SU-DHL-6 (cell line): ENCODE measurements around the gene SH3BGR.

ENCODE experiments used
- H2AFZ ChIP-seq: fragments of 200-600 bp; sonication (generic); 2 replicates; pipeline ENCODE4 v1.6.1; 2014; ENCODE audit warnings: low read depth, mild to moderate bottlenecking, moderate library complexity, mixed read lengths, antibody characterized with exemption, low read length; ENCODE audit not compliant: severe bottlenecking
- H3F3A ChIP-seq: fragments of 200-600 bp; shearing (Covaris generic); 2 replicates; pipeline ENCODE4 v1.6.0; 2016; ENCODE audit warnings: antibody characterized with exemption, mild to moderate bottlenecking; ENCODE audit not compliant: insufficient read depth
- H3K27ac ChIP-seq: fragments of 200-600 bp; sonication (generic); 2 replicates; pipeline ENCODE4 v1.5.1; 2016; ENCODE audit warnings: low read depth, mild to moderate bottlenecking, low read length, moderate library complexity, mixed read lengths
- H3K27me3 ChIP-seq: fragments of 200-600 bp; sonication (generic), shearing (Covaris generic); 2 replicates; pipeline ENCODE4 v1.6.0; 2014; ENCODE audit warnings: mild to moderate bottlenecking, low read length
- H3K36me3 ChIP-seq: fragments of 200-600 bp; sonication (generic); 2 replicates; pipeline ENCODE4 v1.6.1; 2014; ENCODE audit warnings: mild to moderate bottlenecking, low read length, mixed read lengths
- H3K4me2 ChIP-seq: fragments of 300-600, 200-600 bp; shearing (Covaris generic), sonication (generic); 2 replicates; pipeline ENCODE4 v1.6.0; 2014; ENCODE audit warnings: low read length, low read depth, mild to moderate bottlenecking; ENCODE audit not compliant: poor library complexity, severe bottlenecking
- H3K4me3 ChIP-seq: fragments of 200-600 bp; sonication (generic); 2 replicates; pipeline ENCODE4 v1.5.1; 2014; ENCODE audit warnings: antibody characterized with exemption, low read length, mild to moderate bottlenecking, mixed read lengths; ENCODE audit not compliant: insufficient read depth, poor library complexity, severe bottlenecking
- H3K79me2 ChIP-seq: fragments of 200-600 bp; sonication (generic); 2 replicates; pipeline ENCODE4 v1.6.1; 2014; ENCODE audit warnings: mild to moderate bottlenecking, low read length, moderate library complexity; ENCODE audit not compliant: insufficient read depth
- H3K9ac ChIP-seq: fragments of 200-600 bp; sonication (generic); 2 replicates; pipeline ENCODE4 v1.7.0; 2014; ENCODE audit warnings: mild to moderate bottlenecking, low read length
- H3K9me2 ChIP-seq: fragments of 200-600 bp; sonication (generic); replicated peaks from 2 replicates; pipeline ENCODE4 v1.6.1; 2014; ENCODE audit warnings: low read length; ENCODE audit not compliant: insufficient read depth
- H3K9me3 ChIP-seq: fragments of 200-600 bp; sonication (generic); 2 replicates; pipeline ENCODE4 v1.6.1; 2014; ENCODE audit warnings: low read length, mixed read lengths; ENCODE audit not compliant: insufficient read depth
- H4K20me1 ChIP-seq: fragments of 200-600 bp; sonication (generic); 2 replicates; pipeline ENCODE4 v1.6.1; 2014; ENCODE audit warnings: low read depth, mild to moderate bottlenecking, antibody characterized with exemption, low read length, moderate library complexity, mixed read lengths
- CTCF ChIP-seq: fragments of 200-600 bp; sonication (generic); IDR thresholded peaks from one replicate; pipeline ENCODE4 v1.5.1; 2017; ENCODE audit warnings: antibody characterized with exemption, mild to moderate bottlenecking, low read length, moderate library complexity; ENCODE audit not compliant: insufficient read depth, poor library complexity, severe bottlenecking
- EZH2phosphoT487 ChIP-seq: fragments of 200-600 bp; sonication (generic), shearing (Covaris generic); conservative IDR thresholded peaks from 2 replicates; pipeline ENCODE4 v1.6.1; 2018; ENCODE audit warnings: mild to moderate bottlenecking, antibody characterized with exemption, low read length, moderate library complexity, mixed read lengths

The SH3BGR gene

GRCh38 chr21:39480271-39480670, 28.5 kb downstream of the SH3BGR start:
- H4K20me1 ChIP-seq, result no peaks in the 10 kb centered on the region
- H3K9ac ChIP-seq, result no peak overlapping the region
- H3K4me2 ChIP-seq, result no peak overlapping the region
- H3K27me3 ChIP-seq, result no peaks in the 10 kb centered on the region
- H3F3A ChIP-seq, result no peaks in the 10 kb centered on the region
- H3K9me2 ChIP-seq, result no peaks in the 10 kb centered on the region
- TF ChIP-seq CTCF (no peak), EZH2phosphoT487 (no peak)
- no peak overlapping the region for H3K4me3 ChIP-seq
- H3K36me3 ChIP-seq, result no peaks in the 10 kb centered on the region
- H3K9me3 ChIP-seq, result no peaks in the 10 kb centered on the region
- no peaks in the 10 kb centered on the region for H3K79me2 ChIP-seq
- no peak overlapping the region for H3K27ac ChIP-seq
- no peak overlapping the region for H2AFZ ChIP-seq

DNA sequence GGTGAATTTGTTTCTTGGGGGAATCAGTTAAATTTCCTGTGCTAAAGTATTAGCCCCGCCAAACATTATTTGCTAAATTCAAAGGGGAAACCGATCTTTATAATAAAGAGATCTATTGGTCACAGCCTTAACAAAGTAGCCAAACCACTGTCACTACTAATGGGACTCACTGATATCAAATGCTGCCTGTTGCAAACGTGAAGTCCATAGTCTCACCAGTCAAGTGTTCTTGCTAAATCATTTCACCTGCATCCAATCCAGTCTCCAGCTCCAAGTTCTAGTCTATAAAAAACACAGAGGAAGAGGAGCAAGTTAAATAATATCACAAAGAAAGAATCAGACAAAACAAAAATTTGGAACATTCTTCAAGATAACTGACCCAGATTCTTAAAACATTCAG, 30.1 kb downstream of the SH3BGR start:
- no peaks in the 10 kb centered on the region for H3F3A ChIP-seq

DNA sequence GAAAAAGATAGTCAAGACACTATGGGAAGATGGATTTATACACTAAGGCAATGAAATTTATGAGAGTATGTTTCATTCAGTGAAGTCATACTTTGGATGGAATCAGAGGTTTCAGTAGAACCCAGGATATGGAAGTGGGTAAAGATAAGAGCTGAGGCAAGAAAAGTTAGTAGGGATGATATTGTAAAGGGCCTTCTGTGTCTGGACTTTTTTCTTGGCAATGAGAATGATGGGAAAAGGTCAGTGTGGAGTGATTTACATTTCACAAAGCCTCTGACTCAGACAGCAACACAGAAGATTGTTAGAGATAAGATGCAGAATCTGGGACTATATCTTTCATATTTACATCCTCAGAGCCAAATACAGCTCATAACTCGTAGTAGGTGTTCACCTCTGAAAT, 32.1 kb downstream of the SH3BGR start:
- no peak overlapping the region for H3K4me3 ChIP-seq
- TF ChIP-seq CTCF, result no peak
- no peak for TF ChIP-seq EZH2phosphoT487
- no peak overlapping the region for H2AFZ ChIP-seq
- H4K20me1 ChIP-seq, result no peaks in the 10 kb centered on the region
- no peaks in the 10 kb centered on the region for H3K9me2 ChIP-seq
- no peaks in the 10 kb centered on the region for H3F3A ChIP-seq
- no peaks in the 10 kb centered on the region for H3K36me3 ChIP-seq
- H3K9ac ChIP-seq, result no peak overlapping the region
- no peak overlapping the region for H3K27ac ChIP-seq
- no peaks in the 10 kb centered on the region for H3K79me2 ChIP-seq
- no peak overlapping the region for H3K4me2 ChIP-seq
- no peaks in the 10 kb centered on the region for H3K9me3 ChIP-seq
- no peaks in the 10 kb centered on the region for H3K27me3 ChIP-seq

More for the DNA sequence above, 30.1 kb downstream of the SH3BGR start:
- Histone ChIP-seq H3K9me2 (no peaks in the 10 kb centered on the region), H3K9ac (no peak overlapping the region), H3K4me2 (no peak overlapping the region), H3K4me3 (no peak overlapping the region), H3K9me3 (no peaks in the 10 kb centered on the region), H4K20me1 (no peaks in the 10 kb centered on the region), H3K27me3 (no peaks in the 10 kb centered on the region), H3K36me3 (no peaks in the 10 kb centered on the region), H3K79me2 (no peaks in the 10 kb centered on the region), H2AFZ (no peak overlapping the region), H3K27ac (no peak overlapping the region)
- no peak for TF ChIP-seq CTCF

DNA sequence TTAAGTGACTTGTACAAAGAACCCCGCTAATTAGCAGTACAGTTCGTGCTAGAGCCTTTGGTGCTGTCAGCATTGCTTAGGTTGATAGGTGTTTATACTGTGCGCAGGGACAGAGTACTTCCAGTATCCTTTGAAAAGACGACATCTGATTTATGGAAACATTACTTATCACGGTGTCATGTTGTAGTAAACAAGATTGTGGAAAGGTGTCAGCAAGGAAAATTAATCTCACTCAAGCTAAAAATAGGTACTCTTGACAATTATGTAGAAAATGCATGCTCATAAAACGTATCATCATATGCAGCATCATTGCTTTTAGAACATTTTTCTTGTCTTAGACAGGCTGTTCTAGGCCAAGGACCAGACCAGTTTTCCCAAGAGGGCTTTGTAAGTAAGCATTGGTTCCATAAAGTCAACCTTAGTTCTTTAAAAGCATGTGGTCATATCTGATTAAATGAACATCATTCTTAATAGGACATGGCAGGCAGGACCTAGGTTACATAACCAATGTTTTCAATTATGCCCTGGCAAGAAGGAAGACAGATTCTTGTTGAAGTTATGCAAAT, 33.0 kb downstream of the SH3BGR start:
- Histone ChIP-seq H3K27ac (no peak overlapping the region), H3K9me3 (no peaks in the 10 kb centered on the region), H4K20me1 (no peaks in the 10 kb centered on the region), H3K36me3 (no peaks in the 10 kb centered on the region), H3K27me3 (no peaks in the 10 kb centered on the region), H3K4me2 (no peak overlapping the region), H2AFZ (no peak overlapping the region), H3F3A (no peaks in the 10 kb centered on the region), H3K4me3 (no peak overlapping the region), H3K9ac (no peak overlapping the region), H3K9me2 (no peaks in the 10 kb centered on the region), H3K79me2 (no peaks in the 10 kb centered on the region)
- TF ChIP-seq CTCF (no peak), EZH2phosphoT487 (no peak)
